SK-N-SH treated with all-trans-retinoic acid at 6 μM for 48 hours (cell line): ENCODE data around the gene PKN2.

Source experiments
- GLIS3 ChIP-seq: fragments of 250-450 bp; sonication (Bioruptor Pico); IDR thresholded peaks from 2 replicates; pipeline ENCODE4 v1.5.0; 2020; ENCODE audit warnings: mild to moderate bottlenecking, moderate library complexity
- ISL1 ChIP-seq: fragments of 250-450 bp; sonication (Bioruptor Pico); IDR thresholded peaks from 2 replicates; pipeline ENCODE4 v2.1.2; 2022; ENCODE audit warnings: mild to moderate bottlenecking, moderate library complexity
- TCF4 ChIP-seq: fragments of 250-450 bp; sonication (Bioruptor Pico); IDR thresholded peaks from 2 replicates; pipeline ENCODE4 v1.8.0; 2021; ENCODE audit warnings: mild to moderate bottlenecking, moderate library complexity, borderline replicate concordance
- TOX ChIP-seq: fragments of 250-450 bp; sonication (Bioruptor Pico); IDR thresholded peaks from 2 replicates; pipeline ENCODE4 v1.8.0; 2021; ENCODE audit warnings: mild to moderate bottlenecking, moderate library complexity, borderline replicate concordance
- ZFP30 ChIP-seq: fragments of 450-650 bp; formaldehyde crosslinking; IDR thresholded peaks from 2 replicates; pipeline ENCODE4 v1.5.0; 2022; ENCODE audit warnings: mild to moderate bottlenecking, moderate library complexity
- TF ChIP-seq, protein P1 (sequence below): fragments of 250-450 bp; sonication (Bioruptor Pico); IDR thresholded peaks from 2 replicates; pipeline ENCODE4 v1.5.1; 2020; ENCODE audit warnings: low read depth, mild to moderate bottlenecking, moderate library complexity
- TF ChIP-seq, protein P2 (sequence below): fragments of 250-450 bp; sonication (Bioruptor Pico); IDR thresholded peaks from 2 replicates; pipeline ENCODE4 v1.8.0; 2020; ENCODE audit warnings: mild to moderate bottlenecking, moderate library complexity, borderline replicate concordance
- TF ChIP-seq, protein P3 (sequence below): fragments of 250-450 bp; sonication (Bioruptor Pico); IDR thresholded peaks from 2 replicates; pipeline ENCODE4 v1.5.0; 2020; ENCODE audit warnings: mild to moderate bottlenecking, moderate library complexity

DNA sequence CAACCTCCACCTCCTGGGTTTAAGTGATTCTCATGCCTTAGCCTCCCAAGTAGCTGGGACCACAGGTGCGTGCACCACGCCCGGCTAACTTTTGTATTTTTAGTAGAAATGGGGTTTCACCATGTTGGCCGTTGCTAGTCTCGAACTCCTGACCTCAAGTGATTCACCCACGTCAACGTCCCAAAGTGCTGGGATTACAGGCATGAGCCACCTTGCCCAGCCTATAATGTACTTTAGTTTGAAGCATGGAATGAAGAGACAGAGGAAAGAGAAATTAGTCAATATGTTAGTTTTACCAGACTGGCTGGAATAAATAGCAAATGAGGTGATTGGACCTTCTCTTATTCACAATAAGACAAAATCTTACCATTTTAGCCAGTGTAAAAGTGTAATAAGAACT lies 118.3 kb downstream of the PKN2 start:
- TF ChIP-seq TOX (CRISPR knock-in tag) (no peak), TCF4 (CRISPR knock-in tag) (no peak), ZFP30 (CRISPR knock-in tag) (no peak), GLIS3 (CRISPR knock-in tag) (no peak), ISL1 (CRISPR knock-in tag) (no peak)
- TF ChIP-seq, protein P1, sequence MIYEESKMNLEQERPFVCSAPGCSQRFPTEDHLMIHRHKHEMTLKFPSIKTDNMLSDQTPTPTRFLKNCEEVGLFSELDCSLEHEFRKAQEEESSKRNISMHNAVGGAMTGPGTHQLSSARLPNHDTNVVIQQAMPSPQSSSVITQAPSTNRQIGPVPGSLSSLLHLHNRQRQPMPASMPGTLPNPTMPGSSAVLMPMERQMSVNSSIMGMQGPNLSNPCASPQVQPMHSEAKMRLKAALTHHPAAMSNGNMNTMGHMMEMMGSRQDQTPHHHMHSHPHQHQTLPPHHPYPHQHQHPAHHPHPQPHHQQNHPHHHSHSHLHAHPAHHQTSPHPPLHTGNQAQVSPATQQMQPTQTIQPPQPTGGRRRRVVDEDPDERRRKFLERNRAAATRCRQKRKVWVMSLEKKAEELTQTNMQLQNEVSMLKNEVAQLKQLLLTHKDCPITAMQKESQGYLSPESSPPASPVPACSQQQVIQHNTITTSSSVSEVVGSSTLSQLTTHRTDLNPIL (CRISPR knock-in tag): no peak
- TF ChIP-seq, protein P2, sequence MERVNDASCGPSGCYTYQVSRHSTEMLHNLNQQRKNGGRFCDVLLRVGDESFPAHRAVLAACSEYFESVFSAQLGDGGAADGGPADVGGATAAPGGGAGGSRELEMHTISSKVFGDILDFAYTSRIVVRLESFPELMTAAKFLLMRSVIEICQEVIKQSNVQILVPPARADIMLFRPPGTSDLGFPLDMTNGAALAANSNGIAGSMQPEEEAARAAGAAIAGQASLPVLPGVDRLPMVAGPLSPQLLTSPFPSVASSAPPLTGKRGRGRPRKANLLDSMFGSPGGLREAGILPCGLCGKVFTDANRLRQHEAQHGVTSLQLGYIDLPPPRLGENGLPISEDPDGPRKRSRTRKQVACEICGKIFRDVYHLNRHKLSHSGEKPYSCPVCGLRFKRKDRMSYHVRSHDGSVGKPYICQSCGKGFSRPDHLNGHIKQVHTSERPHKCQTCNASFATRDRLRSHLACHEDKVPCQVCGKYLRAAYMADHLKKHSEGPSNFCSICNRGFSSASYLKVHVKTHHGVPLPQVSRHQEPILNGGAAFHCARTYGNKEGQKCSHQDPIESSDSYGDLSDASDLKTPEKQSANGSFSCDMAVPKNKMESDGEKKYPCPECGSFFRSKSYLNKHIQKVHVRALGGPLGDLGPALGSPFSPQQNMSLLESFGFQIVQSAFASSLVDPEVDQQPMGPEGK: no peak
- TF ChIP-seq, protein P3, sequence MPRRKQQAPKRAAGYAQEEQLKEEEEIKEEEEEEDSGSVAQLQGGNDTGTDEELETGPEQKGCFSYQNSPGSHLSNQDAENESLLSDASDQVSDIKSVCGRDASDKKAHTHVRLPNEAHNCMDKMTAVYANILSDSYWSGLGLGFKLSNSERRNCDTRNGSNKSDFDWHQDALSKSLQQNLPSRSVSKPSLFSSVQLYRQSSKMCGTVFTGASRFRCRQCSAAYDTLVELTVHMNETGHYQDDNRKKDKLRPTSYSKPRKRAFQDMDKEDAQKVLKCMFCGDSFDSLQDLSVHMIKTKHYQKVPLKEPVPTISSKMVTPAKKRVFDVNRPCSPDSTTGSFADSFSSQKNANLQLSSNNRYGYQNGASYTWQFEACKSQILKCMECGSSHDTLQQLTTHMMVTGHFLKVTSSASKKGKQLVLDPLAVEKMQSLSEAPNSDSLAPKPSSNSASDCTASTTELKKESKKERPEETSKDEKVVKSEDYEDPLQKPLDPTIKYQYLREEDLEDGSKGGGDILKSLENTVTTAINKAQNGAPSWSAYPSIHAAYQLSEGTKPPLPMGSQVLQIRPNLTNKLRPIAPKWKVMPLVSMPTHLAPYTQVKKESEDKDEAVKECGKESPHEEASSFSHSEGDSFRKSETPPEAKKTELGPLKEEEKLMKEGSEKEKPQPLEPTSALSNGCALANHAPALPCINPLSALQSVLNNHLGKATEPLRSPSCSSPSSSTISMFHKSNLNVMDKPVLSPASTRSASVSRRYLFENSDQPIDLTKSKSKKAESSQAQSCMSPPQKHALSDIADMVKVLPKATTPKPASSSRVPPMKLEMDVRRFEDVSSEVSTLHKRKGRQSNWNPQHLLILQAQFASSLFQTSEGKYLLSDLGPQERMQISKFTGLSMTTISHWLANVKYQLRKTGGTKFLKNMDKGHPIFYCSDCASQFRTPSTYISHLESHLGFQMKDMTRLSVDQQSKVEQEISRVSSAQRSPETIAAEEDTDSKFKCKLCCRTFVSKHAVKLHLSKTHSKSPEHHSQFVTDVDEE (CRISPR knock-in tag): no peak
